A549 (cell line): ENCODE results near the gene LIMCH1. TPM values are rescaled to one million over a fixed set of nuclear protein-coding genes. Genes with fewer than 3 reads are reported as not detected.

Experiments
- ATAC-seq, 2 experiments: fragments of 200-7000 bp in 1 of 2; fragments of >200 bp in 1 of 2; cut with Nextera tagmentation in 1 of 2; cut with Tn5 transposase in 1 of 2; 3 replicates each; pipeline versions ENCODE4 v1.8.0 to v1.9.1; 2018 to 2020; ENCODE audit warnings: mild to moderate bottlenecking in 1 of 2, moderate library complexity in 1 of 2
- CTCF ChIA-PET: fragments of 300-600 bp; sonication (Branson Sonifier 250); formaldehyde crosslinking; extraction: SDS; loops from one replicate; lab custom pipeline; 2021; ENCODE audit warnings: antibody characterized with exemption, inconsistent platforms; lab: Yijun Ruan, JAX
- POLR2A ChIA-PET: fragments of 350-600 bp; formaldehyde crosslinking; extraction: SDS; loops from one replicate; lab custom pipeline; 2021; ENCODE audit warnings: antibody characterized with exemption, inconsistent platforms; lab: Yijun Ruan, JAX
- DNase-seq, 2 experiments: peaks; one replicate each; pipeline versions ENCODE4 v3.0.0 to v3.0.0-alpha.2; 2011 to 2016; ENCODE audit warnings: low read depth in 1 of 2, low spot score in 1 of 2
- FAIRE-seq: peaks from 2 replicates; lab custom pipeline; 2011; peaks lifted over from hg19 to GRCh38; lab: Jason Lieb, UNC
- H3K27ac ChIP-seq, 2 experiments: fragments of >200 bp; sonication (Bioruptor Twin); formaldehyde crosslinking; 3 replicates each; pipeline ENCODE4 v1.5.1; 2016 to 2017
- H3K4me1 ChIP-seq: fragments of >200 bp; sonication (Bioruptor Twin); formaldehyde crosslinking; 3 replicates; pipeline ENCODE4 v1.6.1; 2016
- H3K4me2 ChIP-seq: fragments of >200 bp; sonication (Bioruptor Twin); formaldehyde crosslinking; 3 replicates; pipeline ENCODE4 v1.6.1; 2016
- H3K4me3 ChIP-seq: fragments of >200 bp; sonication (Bioruptor Twin); formaldehyde crosslinking; 3 replicates; pipeline ENCODE4 v1.5.1; 2016
- H3K9me3 ChIP-seq: fragments of >200 bp; sonication (Bioruptor Twin); formaldehyde crosslinking; 3 replicates; pipeline ENCODE4 v1.6.1; 2016
- BCL3 ChIP-seq: fragments of >200 bp; sonication (Bioruptor Twin); formaldehyde crosslinking; IDR thresholded peaks from 3 replicates; pipeline ENCODE4 v1.6.1; 2016
- BHLHE40 ChIP-seq: IDR thresholded peaks from 2 replicates; pipeline ENCODE4 v1.6.1; 2012; ENCODE audit warnings: low read depth, low read length, inconsistent platforms
- CBX2 ChIP-seq: fragments of 200-600 bp; sonication (generic); IDR thresholded peaks from 2 replicates; pipeline ENCODE4 v1.6.1; 2016; ENCODE audit warnings: low read depth, mild to moderate bottlenecking, borderline replicate concordance
- CEBPB ChIP-seq, 2 experiments: fragments of >200 bp in 1 of 2; sonication (Bioruptor Twin) in 1 of 2; formaldehyde crosslinking in 1 of 2; IDR thresholded peaks; 2 replicates each; pipeline ENCODE4 v1.6.1; 2012 to 2016
- E2F6 ChIP-seq: IDR thresholded peaks from 2 replicates; pipeline ENCODE4 v1.6.1; 2012; ENCODE audit warnings: low read depth, borderline replicate concordance
- EHMT2 ChIP-seq: fragments of 200-600 bp; sonication (generic); IDR thresholded peaks from 2 replicates; pipeline ENCODE4 v1.6.1; 2016; ENCODE audit warnings: antibody characterized with exemption, low read depth, mild to moderate bottlenecking, moderate library complexity
- HEYL ChIP-seq: fragments of 250-450 bp; sonication (Bioruptor Pico); IDR thresholded peaks from 2 replicates; pipeline ENCODE4 v1.8.0; 2021; ENCODE audit warnings: mild to moderate bottlenecking, moderate library complexity
- HOXA7 ChIP-seq: fragments of 250-450 bp; sonication (Bioruptor Pico); IDR thresholded peaks from 2 replicates; pipeline ENCODE4 v1.5.0; 2020; ENCODE audit warnings: mild to moderate bottlenecking, moderate library complexity
- JUN ChIP-seq, 2 experiments: fragments of >200 bp; sonication (Bioruptor Twin); formaldehyde crosslinking; IDR thresholded peaks; 2 replicates in 1 of 2; 3 replicates in 1 of 2; pipeline ENCODE4 v1.6.1; 2016 to 2017
- JUNB ChIP-seq: fragments of >200 bp; sonication (Bioruptor Twin); formaldehyde crosslinking; IDR thresholded peaks from 2 replicates; pipeline ENCODE4 v1.6.1; 2016
- MAZ ChIP-seq: fragments of 150-350 bp; IDR thresholded peaks from 2 replicates; pipeline ENCODE4 v1.6.1; 2014; ENCODE audit warnings: antibody characterized with exemption, low read depth, low read length, borderline replicate concordance
- NFE2L2 ChIP-seq: fragments of 150-350 bp; conservative IDR thresholded peaks from 2 replicates; pipeline ENCODE4 v1.6.1; 2014; ENCODE audit warnings: low read length
- PHF8 ChIP-seq: fragments of 200-600 bp; sonication (generic); IDR thresholded peaks from 2 replicates; pipeline ENCODE4 v1.6.1; 2016; ENCODE audit warnings: low read depth, mild to moderate bottlenecking, antibody characterized with exemption, moderate library complexity, borderline replicate concordance
- POLR2A ChIP-seq: IDR thresholded peaks from 2 replicates; pipeline ENCODE4 v1.6.1; 2012; ENCODE audit warnings: mild to moderate bottlenecking, low read length
- RARB ChIP-seq: fragments of 250-450 bp; sonication (Bioruptor Pico); IDR thresholded peaks from 2 replicates; pipeline ENCODE4 v1.8.0; 2021; ENCODE audit warnings: mild to moderate bottlenecking, moderate library complexity
- RCOR1 ChIP-seq: fragments of 150-350 bp; IDR thresholded peaks from 2 replicates; pipeline ENCODE4 v1.6.1; 2014; ENCODE audit warnings: antibody characterized with exemption, low read length, low read depth
- TFCP2L1 ChIP-seq: fragments of 250-450 bp; sonication (Bioruptor Pico); IDR thresholded peaks from 2 replicates; pipeline ENCODE4 v1.5.0; 2021; ENCODE audit warnings: mild to moderate bottlenecking
- TP53 ChIP-seq: fragments of 250-450 bp; sonication (Bioruptor Pico); IDR thresholded peaks from 2 replicates; pipeline ENCODE4 v1.5.0; 2021; ENCODE audit warnings: mild to moderate bottlenecking, moderate library complexity
- USF2 ChIP-seq: fragments of 450-650 bp; IDR thresholded peaks from 2 replicates; pipeline ENCODE4 v1.6.1; 2014; ENCODE audit warnings: antibody characterized with exemption
- ZNF302 ChIP-seq: fragments of 250-450 bp; sonication (Bioruptor Pico); IDR thresholded peaks from 2 replicates; pipeline ENCODE4 v1.9.0; 2021; ENCODE audit warnings: inconsistent platforms, mild to moderate bottlenecking, moderate library complexity
- ZSCAN20 ChIP-seq: fragments of 250-450 bp; sonication (Bioruptor Pico); IDR thresholded peaks from 2 replicates; pipeline ENCODE4 v1.8.0; 2022; ENCODE audit warnings: mild to moderate bottlenecking, moderate library complexity
- WGBS: methylation state at CpG from one replicate; pipeline ENCODE4 v1.1.6; 2017; ENCODE audit errors: missing lambda C conversion rate; 5-methylcytosine and 5-hydroxymethylcytosine counted together
- polyA plus RNA-seq, 4 experiments: library from polyadenylated mRNA; depleted of rRNA in 3 of 4; stranded (reverse); fragments of >200 nt; fragmentation: RNase III in 1 of 4; extraction: RNeasy Plus Mini Kit Qiagen cat#74134 plus additional on column Dnase treatment in 1 of 4; gene quantifications; 2 replicates in 3 of 4; 3 replicates in 1 of 4; pipeline ENCODE4 v1.2.3, GENCODE V29; 2011 to 2017
- TF ChIP-seq, protein P1 (sequence below): fragments of 250-450 bp; sonication (Bioruptor Pico); IDR thresholded peaks from 2 replicates; pipeline ENCODE4 v1.5.0; 2020; ENCODE audit warnings: low read depth, mild to moderate bottlenecking, moderate library complexity

LIMCH1 gene
- polyA plus RNA-seq, 2 of the 4 experiments (the other 2 are of a cell fraction) = 52.9 to 88.9 TPM

DNA sequence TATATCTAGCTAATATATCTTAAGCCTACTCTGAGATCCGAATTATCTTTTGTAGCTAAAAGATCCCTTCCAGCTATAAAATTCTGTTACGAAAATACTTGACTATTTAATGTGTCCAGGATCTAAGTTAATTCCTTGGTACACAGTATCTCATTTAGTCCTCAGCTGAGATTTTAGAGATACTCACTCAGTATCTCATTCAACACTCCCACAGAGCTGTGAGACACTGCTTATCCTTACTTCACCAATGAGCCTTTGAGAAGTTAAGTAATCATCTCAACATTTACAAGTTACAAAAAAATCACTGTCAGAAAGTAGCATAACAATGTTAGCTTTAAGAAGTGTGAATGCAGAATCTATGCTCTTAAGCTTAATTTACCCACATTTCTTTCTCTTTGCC lies 76.6 kb downstream of the LIMCH1 start (continued):
- no peak for TF ChIP-seq RCOR1
- TF ChIP-seq USF2 = no peak
- no peak for TF ChIP-seq TFCP2L1
- TF ChIP-seq HOXA7 (CRISPR knock-in tag) = no peak

DNA sequence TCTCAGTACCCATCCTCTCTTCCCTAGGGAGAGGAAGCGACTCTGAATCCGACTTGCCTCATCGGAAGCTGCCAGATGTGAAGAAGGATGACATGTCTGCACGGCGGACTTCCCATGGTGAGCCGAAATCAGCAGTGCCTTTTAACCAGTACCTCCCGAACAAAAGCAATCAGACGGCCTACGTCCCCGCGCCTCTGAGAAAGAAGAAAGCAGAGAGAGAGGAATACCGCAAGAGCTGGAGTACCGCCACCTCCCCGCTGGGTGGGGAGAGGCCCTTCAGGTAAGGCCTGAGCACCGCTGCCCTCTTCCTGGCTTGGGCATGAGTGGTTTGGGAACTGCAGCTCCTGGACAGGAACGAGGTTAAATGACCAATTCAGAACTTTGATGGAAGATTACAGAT lies 81.2 kb downstream of the LIMCH1 start:
- FAIRE-seq (no peak), DNase-seq (no peak)
- POLR2A ChIA-PET = no interaction called here
- Histone ChIP-seq H3K27ac (no peak overlapping the region), H3K4me2 (no peak overlapping the region), H3K9me3 (no peaks in the 10 kb centered on the region), H3K4me1 (peaks cover under 1% of the 10 kb centered on the region; the same call in 1 of the 3 replicates), H3K4me3 (no peak overlapping the region)
- CTCF ChIA-PET = no interaction called here
- 85% methylated on average over 13 of the region's 16 CpGs for WGBS
- TF ChIP-seq RARB = no peak
- no peak for TF ChIP-seq JUNB
- TF ChIP-seq ZSCAN20 = no peak
- TF ChIP-seq POLR2A = no peak
- no peak for TF ChIP-seq CEBPB (IDR thresholded peaks at IDR 0.05)
- no peak for TF ChIP-seq PHF8
- no peak for TF ChIP-seq BHLHE40
- no peak for TF ChIP-seq ZNF302 (CRISPR knock-in tag)
- TF ChIP-seq EHMT2 = no peak
- TF ChIP-seq MAZ = no peak
- TF ChIP-seq, protein P1, sequence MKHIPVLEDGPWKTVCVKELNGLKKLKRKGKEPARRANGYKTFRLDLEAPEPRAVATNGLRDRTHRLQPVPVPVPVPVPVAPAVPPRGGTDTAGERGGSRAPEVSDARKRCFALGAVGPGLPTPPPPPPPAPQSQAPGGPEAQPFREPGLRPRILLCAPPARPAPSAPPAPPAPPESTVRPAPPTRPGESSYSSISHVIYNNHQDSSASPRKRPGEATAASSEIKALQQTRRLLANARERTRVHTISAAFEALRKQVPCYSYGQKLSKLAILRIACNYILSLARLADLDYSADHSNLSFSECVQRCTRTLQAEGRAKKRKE (CRISPR knock-in tag) = no peak
- TF ChIP-seq, all 56 proteins: peak for 0
- no peak for ATAC-seq

- no peak overlapping the region for H3K4me2 ChIP-seq
- ATAC-seq (no peak; a peak in 1 of 6 replicates), DNase-seq (no peak), FAIRE-seq (no peak)
- no peak overlapping the region for H3K4me3 ChIP-seq
- H3K27ac ChIP-seq = no peak overlapping the region; a peak in 1 of 6 replicates
- H3K4me1 ChIP-seq = no peaks in the 10 kb centered on the region
- ChIA-PET POLR2A (no interaction called here), CTCF (interaction anchor here (0.6 kb wide), 1 partner anchor 10 kb away, joined by 4 read pairs; no protein-coding TSS in a partner anchor)
- WGBS = 62% methylated on average over 5 of the region's 5 CpGs
- TF ChIP-seq BCL3 = no peak
- TF ChIP-seq JUN (IDR thresholded peaks at IDR 0.05) = no peak
- TF ChIP-seq ZSCAN20 = no peak
- TF ChIP-seq TFCP2L1 = no peak
- no peak for TF ChIP-seq CBX2
- no peak for TF ChIP-seq E2F6
- TF ChIP-seq NFE2L2 = no peak
- no peak for TF ChIP-seq HEYL (CRISPR knock-in tag)
- TF ChIP-seq JUNB = no peak
- no peak for TF ChIP-seq TP53 (CRISPR knock-in tag)
- H3K9me3 ChIP-seq = no peaks in the 10 kb centered on the region
Measured at GRCh38 chr4:41620594-41621256, 82.8 kb downstream of the LIMCH1 start.
